OCI-M2 (cell line): ENCODE measurements around the gene SLC17A8.
"Not testable (repeated sequence)": the region's sequence is repeated elsewhere in the genome, so short reads cannot be mapped to it uniquely, and the experiment has no call there.

ENCODE experiments used
- DNase-seq: peaks from one replicate; lab custom pipeline; 2025; ENCODE audit not compliant: unreplicated experiment; lab: John Stamatoyannopoulos, UW

Gene SLC17A8

GRCh38 chr12:100356644-100357223 is at the start of gene SLC17A8:
SLC17A8 (plus strand) TSS chr12:100357074; CDS start chr12:100357392, 318 bp downstream.
- DNase-seq = no peak

DNA sequence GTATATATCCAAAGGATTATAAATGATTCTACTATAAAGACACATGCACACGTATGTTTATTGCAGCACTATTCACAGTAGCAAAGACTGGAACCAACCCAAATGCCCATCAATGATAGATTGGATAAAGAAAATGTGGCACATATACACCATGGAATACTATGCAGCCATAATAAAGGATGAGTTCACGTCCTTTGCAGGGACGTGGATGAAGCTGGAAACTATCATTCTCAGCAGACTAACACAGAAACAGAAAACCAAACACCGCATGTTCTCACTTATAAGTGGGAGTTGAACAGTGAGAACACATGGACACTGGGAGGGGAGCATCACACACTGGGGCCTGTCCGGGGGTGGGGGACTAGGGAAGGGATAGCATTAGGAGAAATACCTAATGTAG is 48.7 kb upstream of the SLC17A8 start:
- not testable (repeated sequence) for DNase-seq

DNA sequence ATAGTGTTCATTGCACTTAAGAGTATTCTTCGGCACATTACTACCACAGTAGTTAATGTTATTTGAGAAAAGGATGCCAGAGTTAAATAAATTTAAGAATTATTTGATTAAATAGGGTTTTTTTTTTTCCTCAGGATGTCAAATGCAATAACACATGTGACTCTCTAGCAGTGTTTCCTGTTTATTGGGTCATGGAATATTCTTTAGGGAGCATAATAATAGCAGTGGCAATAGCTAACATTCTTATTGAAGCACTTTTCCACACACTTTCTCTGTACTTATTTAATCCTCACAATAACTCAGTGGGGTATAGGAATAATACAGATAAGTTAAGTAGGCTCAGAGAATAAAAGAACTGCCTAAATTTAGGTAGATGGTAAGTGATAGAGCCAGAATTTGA is 45.6 kb upstream of the SLC17A8 start:
- DNase-seq = no peak

DNA sequence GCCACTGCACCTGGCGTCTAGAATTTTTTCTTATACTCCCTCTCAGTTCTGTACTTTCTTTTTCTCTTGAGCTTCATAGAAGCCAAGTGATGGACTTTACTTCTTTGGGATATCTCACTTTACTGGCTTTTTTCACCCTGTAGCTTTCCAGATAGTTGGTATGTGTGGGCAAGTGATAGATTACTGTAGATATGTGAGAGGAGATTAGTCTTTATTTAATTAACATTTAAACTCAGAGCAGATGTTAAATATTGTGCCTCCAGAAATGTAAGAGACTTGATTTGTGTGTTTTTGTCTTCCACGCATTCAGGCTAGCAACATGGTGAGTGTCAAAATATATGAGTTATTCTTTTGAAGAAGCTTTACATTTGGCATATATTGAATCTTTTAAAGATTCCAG is 39.5 kb upstream of the SLC17A8 start:
- DNase-seq = no peak

GRCh38 chr12:100324498-100324897 is 32.4 kb upstream of the SLC17A8 start:
- no peak for DNase-seq

GRCh38 chr12:100326208-100326607 is 30.7 kb upstream of the SLC17A8 start:
- DNase-seq = no peak

- no peak for DNase-seq
These were observed 27.1 kb upstream of the SLC17A8 start for GRCh38 chr12:100329800-100330199.

- DNase-seq = no peak
These were observed 25.0 kb upstream of the SLC17A8 start for GRCh38 chr12:100331871-100332270.

- no peak for DNase-seq
These were observed 24.0 kb upstream of the SLC17A8 start for GRCh38 chr12:100332852-100333251.

GRCh38 chr12:100337299-100337698 is 19.6 kb upstream of the SLC17A8 start:
- no peak for DNase-seq

GRCh38 chr12:100337727-100338126 is 19.1 kb upstream of the SLC17A8 start:
- DNase-seq = no peak

DNA sequence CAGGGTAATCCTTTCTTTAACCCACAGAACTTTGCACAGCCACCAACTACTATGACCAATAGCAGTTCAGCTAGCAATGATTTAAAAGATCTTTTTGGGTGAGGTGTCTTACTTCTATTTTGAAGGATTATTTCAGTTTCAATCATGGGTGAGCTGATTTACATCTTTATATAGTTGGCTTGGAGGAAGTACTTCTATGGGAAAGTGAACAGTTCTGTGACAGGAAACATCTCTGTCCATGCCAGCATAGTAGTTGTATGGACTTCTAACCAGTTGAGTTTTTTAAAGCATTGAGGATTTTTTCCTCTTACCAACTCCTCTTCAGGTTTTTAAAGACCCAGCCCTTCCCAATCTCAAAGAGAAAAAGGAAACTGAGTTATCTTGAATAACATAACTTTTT is 17.8 kb upstream of the SLC17A8 start:
- no peak for DNase-seq

DNA sequence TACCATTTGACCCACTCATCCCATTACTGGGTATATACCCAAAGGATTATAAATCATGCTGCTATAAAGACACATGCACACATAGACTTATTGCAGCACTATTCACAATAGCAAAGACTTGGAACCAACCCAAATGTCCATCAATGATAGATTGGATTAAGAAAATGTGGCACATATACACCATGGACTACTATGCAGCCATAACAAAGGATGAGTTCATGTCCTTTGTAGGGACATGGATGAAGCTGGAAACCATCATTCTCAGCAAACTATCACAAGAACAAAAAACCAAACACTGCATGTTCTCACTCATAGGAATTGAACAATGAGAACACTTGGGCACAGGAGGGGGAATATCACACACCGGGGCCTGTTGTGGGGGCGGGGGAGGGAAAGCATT is 14.0 kb upstream of the SLC17A8 start:
- DNase-seq = not testable (repeated sequence)

- not testable (repeated sequence) for DNase-seq
These were observed 12.5 kb upstream of the SLC17A8 start for GRCh38 chr12:100344351-100344750.

DNA sequence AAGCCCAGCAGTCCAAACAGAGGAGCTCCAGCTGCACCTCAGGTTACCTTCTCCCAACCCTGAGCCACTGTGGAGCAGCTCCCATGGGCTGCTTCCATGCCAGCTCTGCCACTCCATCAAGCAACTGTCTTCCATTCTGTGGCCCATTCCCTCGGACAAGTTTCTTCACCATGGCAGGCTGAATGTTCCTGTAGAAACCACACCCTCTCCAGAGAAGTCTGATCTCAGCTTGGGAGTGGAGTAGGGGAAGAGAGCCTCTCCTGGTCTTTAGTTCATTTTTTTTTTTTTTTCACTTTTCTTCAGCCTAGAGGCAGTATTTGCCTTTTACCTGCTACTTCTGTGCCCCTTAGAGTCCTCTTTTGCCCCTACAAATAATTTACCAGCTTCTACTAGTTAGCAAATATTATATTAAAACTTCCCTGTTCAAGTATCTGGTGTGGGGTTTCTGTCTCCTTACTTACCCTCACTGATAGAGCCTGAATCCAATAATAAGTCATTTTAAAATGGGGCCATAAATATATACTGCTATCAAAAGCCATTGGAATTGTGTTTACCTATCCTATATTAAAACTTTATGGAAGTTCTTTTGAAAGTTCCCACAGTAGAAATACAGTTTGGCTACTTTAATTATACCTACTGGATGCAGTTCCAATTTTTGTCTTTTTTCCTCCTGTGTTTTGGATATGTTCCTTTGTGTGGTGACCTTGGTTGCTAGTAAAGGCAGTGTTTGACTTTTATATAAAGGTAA is 11.7 kb upstream of the SLC17A8 start:
- DNase-seq = no peak

GRCh38 chr12:100346660-100347059 is 10.2 kb upstream of the SLC17A8 start:
- no peak for DNase-seq

GRCh38 chr12:100348657-100349454 is 8.0 kb upstream of the SLC17A8 start:
- no peak for DNase-seq

GRCh38 chr12:100359248-100359647 is 2.4 kb downstream of the SLC17A8 start:
- no peak for DNase-seq

DNA sequence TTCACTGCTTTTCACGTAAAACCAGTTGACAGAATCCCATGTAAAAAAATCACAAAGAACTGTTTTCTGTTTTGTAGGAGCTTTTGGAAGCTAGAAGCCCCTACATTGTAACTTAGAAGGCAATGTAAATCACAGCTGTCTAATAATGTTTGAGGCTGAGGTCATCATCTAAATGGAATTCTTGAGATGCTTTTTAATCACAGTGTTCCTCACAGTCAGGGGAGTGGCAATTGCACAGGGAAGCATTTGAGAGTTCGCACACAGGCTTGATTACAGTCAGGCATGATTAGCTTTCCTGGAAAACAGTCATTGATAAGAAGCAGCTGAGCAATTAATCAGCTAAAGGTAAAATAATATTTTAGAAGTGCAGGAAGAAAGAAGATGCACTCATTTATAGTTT is 2.9 kb downstream of the SLC17A8 start:
- no peak for DNase-seq

GRCh38 chr12:100360450-100360849 is 3.6 kb downstream of the SLC17A8 start:
- no peak for DNase-seq

- DNase-seq = no peak
These were observed 7.5 kb downstream of the SLC17A8 start for GRCh38 chr12:100364324-100364723.

DNA sequence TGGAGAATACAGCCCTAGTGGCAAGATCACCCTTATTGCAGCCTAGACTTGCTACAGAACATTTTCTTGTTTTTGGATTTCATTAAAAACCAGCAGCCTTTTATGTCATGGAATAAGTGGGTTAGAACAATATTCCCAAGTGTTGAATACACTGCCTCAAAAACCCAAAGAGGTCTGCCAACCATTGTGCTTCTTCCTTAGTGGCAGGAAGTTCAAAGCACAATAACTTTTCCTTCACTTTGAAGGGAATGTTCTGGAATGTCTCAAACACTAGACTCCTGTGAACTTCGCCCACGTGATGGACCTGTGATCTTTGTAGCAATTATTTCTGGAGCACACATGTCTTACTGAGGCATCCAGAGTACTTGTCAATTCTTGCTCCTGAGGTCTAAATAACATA is 8.5 kb downstream of the SLC17A8 start:
- no peak for DNase-seq
